Ascending aorta (tissue), 2 donors: ENCODE results near the gene COCH. TPM values are rescaled to one million over a fixed set of nuclear protein-coding genes. Genes with fewer than 3 reads are reported as not detected.
"Not testable (repeated sequence)": the region's sequence is repeated elsewhere in the genome, so short reads cannot be mapped to it uniquely, and the experiment has no call there.

Experiments
- DNase-seq, 2 donors: peaks; one replicate each; pipeline ENCODE4 v3.0.0-alpha.2; 2019; ENCODE audit warnings: low spot score in 2 of 2
- H3K27ac ChIP-seq, 2 donors: fragments of 200-600 bp; sonication (generic); one replicate each; pipeline ENCODE4 v1.5.1; 2016 to 2017; ENCODE audit warnings: mild to moderate bottlenecking in 1 of 2
- H3K27me3 ChIP-seq: fragments of 200-600 bp; sonication (generic); one replicate; pipeline ENCODE4 v1.5.1; 2017
- H3K36me3 ChIP-seq, 2 donors: fragments of 200-600 bp; sonication (generic); one replicate each; pipeline ENCODE4 v1.5.1; 2016
- H3K4me1 ChIP-seq, 2 donors: fragments of 200-600 bp; sonication (generic); one replicate each; pipeline ENCODE4 v1.5.1; 2016 to 2017; ENCODE audit warnings: mild to moderate bottlenecking in 1 of 2
- H3K4me3 ChIP-seq, 2 donors: fragments of 200-600 bp; sonication (generic); one replicate each; pipeline ENCODE4 v1.5.1; 2016 to 2017; ENCODE audit warnings: mild to moderate bottlenecking in 1 of 2
- H3K9me3 ChIP-seq, 2 donors: fragments of 200-600 bp; sonication (generic); one replicate each; pipeline ENCODE4 v1.5.1; 2016
- intact Hi-C: fragments of 100-400 bp; cut with DNase I; formaldehyde crosslinking; loops from one replicate; pipeline ENCODE4 v1.15.1; 2023
- total RNA-seq: library from RNA; depleted of rRNA; stranded (reverse); fragments of >200 nt; gene quantifications from one replicate; pipeline ENCODE4 v1.1.0, GENCODE V29; 2016
- TF ChIP-seq, protein P1 (sequence below), 3 experiments: fragments of 200-600 bp in 2 of 3; fragments of 450-650 bp in 1 of 3; sonication (generic) in 2 of 3; IDR thresholded peaks; one replicate each; pipeline ENCODE4 v1.5.1; 2016 to 2019; ENCODE audit warnings: antibody characterized with exemption in 3 of 3, mild to moderate bottlenecking in 1 of 3, moderate library complexity in 1 of 3

COCH gene
- total RNA-seq, 1 donor from 2014 or later = 0.11 TPM

GRCh38 chr14:30894923-30895515, 20.7 kb downstream of the COCH start:
- H3K27me3 ChIP-seq = no peaks in the 10 kb centered on the region
- H3K4me3 ChIP-seq = no peak overlapping the region
- intact Hi-C loops = no loop called here
- no peaks in the 10 kb centered on the region for H3K9me3 ChIP-seq
- no peaks in the 10 kb centered on the region for H3K4me1 ChIP-seq
- peaks cover 5% of the 10 kb centered on the region in 2 donors for H3K36me3 ChIP-seq
- no peak overlapping the region for H3K27ac ChIP-seq
- DNase-seq = no peak
- TF ChIP-seq, protein P1, sequence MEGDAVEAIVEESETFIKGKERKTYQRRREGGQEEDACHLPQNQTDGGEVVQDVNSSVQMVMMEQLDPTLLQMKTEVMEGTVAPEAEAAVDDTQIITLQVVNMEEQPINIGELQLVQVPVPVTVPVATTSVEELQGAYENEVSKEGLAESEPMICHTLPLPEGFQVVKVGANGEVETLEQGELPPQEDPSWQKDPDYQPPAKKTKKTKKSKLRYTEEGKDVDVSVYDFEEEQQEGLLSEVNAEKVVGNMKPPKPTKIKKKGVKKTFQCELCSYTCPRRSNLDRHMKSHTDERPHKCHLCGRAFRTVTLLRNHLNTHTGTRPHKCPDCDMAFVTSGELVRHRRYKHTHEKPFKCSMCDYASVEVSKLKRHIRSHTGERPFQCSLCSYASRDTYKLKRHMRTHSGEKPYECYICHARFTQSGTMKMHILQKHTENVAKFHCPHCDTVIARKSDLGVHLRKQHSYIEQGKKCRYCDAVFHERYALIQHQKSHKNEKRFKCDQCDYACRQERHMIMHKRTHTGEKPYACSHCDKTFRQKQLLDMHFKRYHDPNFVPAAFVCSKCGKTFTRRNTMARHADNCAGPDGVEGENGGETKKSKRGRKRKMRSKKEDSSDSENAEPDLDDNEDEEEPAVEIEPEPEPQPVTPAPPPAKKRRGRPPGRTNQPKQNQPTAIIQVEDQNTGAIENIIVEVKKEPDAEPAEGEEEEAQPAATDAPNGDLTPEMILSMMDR (IDR thresholded peaks at IDR 0.05) = no peak

GRCh38 chr14:30896435-30896834, 22.1 kb downstream of the COCH start:
- no peak overlapping the region for H3K4me3 ChIP-seq
- intact Hi-C loops = no loop called here
- no peak overlapping the region for H3K27ac ChIP-seq
- peaks cover 5 to 7% of the 10 kb centered on the region in 2 donors for H3K36me3 ChIP-seq
- H3K9me3 ChIP-seq = no peaks in the 10 kb centered on the region
- H3K27me3 ChIP-seq = no peaks in the 10 kb centered on the region
- no peak for DNase-seq
- TF ChIP-seq, protein P1 (IDR thresholded peaks at IDR 0.05) = no peak
- no peaks in the 10 kb centered on the region for H3K4me1 ChIP-seq

- intact Hi-C loops, DNase-seq, H3K27me3 ChIP-seq, H3K9me3 ChIP-seq, H3K4me3 ChIP-seq, H3K4me1 ChIP-seq, H3K27ac ChIP-seq: not testable (repeated sequence)
- H3K36me3 ChIP-seq = peaks cover 5 to 11% of the 10 kb centered on the region in 2 donors
These were observed 22.8 kb downstream of the COCH start for GRCh38 chr14:30897121-30897520.

DNA sequence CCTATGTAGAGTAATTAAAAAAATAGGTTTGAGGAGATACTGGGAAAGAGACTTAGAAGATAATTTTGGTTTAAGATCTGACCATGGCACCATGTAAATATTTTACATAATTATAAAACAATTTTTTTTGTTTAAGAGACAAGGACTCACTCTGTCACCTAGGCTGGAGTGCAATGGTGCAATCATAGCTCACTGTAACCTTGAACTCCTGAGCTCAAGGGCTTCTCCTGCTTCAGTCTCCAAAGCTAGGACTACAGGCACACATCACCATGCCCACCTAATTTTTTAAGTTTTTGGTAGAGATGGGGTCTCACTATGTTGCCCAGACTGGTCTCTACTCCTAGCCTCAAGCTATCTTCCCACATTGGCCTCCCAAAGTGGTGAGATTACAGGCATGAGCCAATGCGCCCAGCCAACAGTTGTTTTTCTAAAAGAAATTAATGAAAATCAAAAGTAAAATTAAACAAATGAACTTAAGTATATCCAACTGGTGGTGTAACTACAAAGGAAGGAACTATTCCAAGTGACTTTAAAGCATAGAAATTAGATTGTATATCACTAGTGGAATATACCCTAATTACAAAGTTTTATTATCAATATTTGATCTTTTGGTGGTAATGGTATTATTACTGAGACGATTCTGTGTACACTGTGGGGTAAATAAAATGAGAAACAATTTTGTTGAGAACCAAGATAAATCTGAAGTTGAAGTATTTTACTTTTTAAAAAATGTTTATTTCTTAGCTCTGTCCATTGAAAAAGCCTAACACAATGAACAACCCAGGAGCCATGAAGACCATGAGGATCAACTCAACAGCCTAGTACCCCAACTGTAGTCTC, 29.1 kb downstream of the COCH start:
- H3K27me3 ChIP-seq = no peaks in the 10 kb centered on the region
- intact Hi-C loops = loop anchor here (10.0 kb wide), 1 partner anchor 249 kb away; no protein-coding TSS in a partner anchor
- no peaks in the 10 kb centered on the region for H3K4me1 ChIP-seq
- DNase-seq = no peak
- H3K27ac ChIP-seq = no peak overlapping the region
- TF ChIP-seq, protein P1 (IDR thresholded peaks at IDR 0.05) = no peak
- H3K36me3 ChIP-seq = peaks cover 19 to 50% of the 10 kb centered on the region in 2 donors
- H3K4me3 ChIP-seq = no peak overlapping the region
- no peaks in the 10 kb centered on the region for H3K9me3 ChIP-seq

DNA sequence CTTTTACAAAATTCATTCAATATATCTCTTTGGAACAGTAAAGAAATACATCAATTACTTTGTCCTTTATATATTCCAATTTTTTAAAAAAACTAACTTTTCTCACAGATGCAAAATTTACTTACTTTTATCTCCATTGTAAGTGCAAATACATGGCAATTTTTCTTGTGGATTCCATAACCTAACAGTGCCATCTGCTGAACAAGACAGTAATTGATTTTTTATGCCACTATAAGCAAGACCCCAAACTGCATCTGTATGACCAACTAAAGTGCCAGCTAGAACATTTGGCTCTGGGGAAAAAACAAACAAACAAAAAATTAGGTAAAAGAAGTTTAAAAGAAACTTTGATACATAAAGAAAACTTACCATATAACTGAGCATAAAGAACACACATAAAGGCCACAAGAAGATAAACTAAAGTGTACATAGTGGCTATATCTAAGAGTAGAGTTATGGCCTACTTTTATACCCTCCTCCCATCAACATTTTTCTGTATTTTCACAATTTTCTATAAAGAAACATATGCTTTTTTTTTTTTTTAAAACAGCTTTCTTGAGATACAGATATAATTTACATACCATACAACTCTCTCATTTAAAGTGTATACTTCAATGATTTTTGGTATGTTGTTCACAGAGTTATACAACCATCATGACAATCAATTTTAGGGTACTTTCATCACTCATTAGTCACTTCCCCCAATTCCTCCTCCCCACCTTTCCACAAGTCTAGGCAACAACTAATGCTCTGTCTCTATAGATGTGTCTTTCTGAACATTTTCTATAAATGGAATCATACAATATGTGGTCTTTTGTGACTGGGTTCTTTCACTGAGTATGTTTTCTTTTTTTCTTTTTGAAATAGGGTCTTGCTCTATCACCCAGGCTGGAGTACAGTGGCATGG, 32.6 kb downstream of the COCH start:
- Histone ChIP-seq H3K27ac (no peak overlapping the region), H3K9me3 (no peaks in the 10 kb centered on the region), H3K4me1 (no peaks in the 10 kb centered on the region), H3K27me3 (no peaks in the 10 kb centered on the region), H3K4me3 (no peak overlapping the region), H3K36me3 (peaks cover 31 to 67% of the 10 kb centered on the region in 2 donors)
- intact Hi-C loops = loop anchor here (10.0 kb wide), 1 partner anchor 252 kb away; no protein-coding TSS in a partner anchor
- TF ChIP-seq, protein P1 (IDR thresholded peaks at IDR 0.05) = peak in 1 of 3 experiments; percentile 19
- DNase-seq = no peak
